CD4-positive, alpha-beta memory T cell (primary cell): ENCODE data around the gene NFATC4. TPM values are rescaled to one million over a fixed set of nuclear protein-coding genes. Genes with fewer than 3 reads are reported as not detected.

Source experiments
- CTCF ChIA-PET: fragments of 350-600 bp; sonication (Branson Sonifier 250); formaldehyde crosslinking; loops from one replicate; lab custom pipeline; 2021; ENCODE audit warnings: inconsistent platforms; ENCODE audit not compliant: partially characterized antibody; lab: Charles Lee
- POLR2A ChIA-PET: fragments of 350-600 bp; sonication (Branson Sonifier 250); formaldehyde crosslinking; loops from one replicate; lab custom pipeline; 2021; ENCODE audit not compliant: partially characterized antibody; lab: Charles Lee
- DNase-seq, 5 donors: peaks; one replicate each; pipeline versions ENCODE4 v3.0.0 to v3.0.0-alpha.2; 2020 to 2022; ENCODE audit warnings: mixed read lengths in 1 of 5
- H3K27ac ChIP-seq: one replicate; pipeline ENCODE4 v1.7.0; 2013; ENCODE audit warnings: low read depth, low read length
- H3K27me3 ChIP-seq: 2 replicates; pipeline ENCODE4 v1.7.0; 2013; ENCODE audit warnings: mild to moderate bottlenecking, low read length, moderate library complexity; ENCODE audit not compliant: insufficient read depth
- H3K36me3 ChIP-seq: 2 replicates; pipeline ENCODE4 v1.7.0; 2013; ENCODE audit warnings: mild to moderate bottlenecking, low read length, moderate library complexity; ENCODE audit not compliant: insufficient read depth
- H3K4me1 ChIP-seq: 2 replicates; pipeline ENCODE4 v1.7.0; 2013; ENCODE audit warnings: mild to moderate bottlenecking, low read length, moderate library complexity; ENCODE audit not compliant: insufficient read depth
- H3K4me3 ChIP-seq, 2 donors: one replicate each; pipeline ENCODE4 v1.7.0; 2013; ENCODE audit warnings: low read length in 2 of 2, mild to moderate bottlenecking in 1 of 2
- H3K9me3 ChIP-seq, 2 donors: one replicate each; pipeline ENCODE4 v1.7.0; 2013; ENCODE audit warnings: low read length in 2 of 2, control low read depth in 1 of 2; ENCODE audit not compliant: control insufficient read depth in 1 of 2
- H3K27ac Mint-ChIP-seq, 7 donors: one replicate each; pipeline ENCODE4 v1.8.0; 2020 to 2021; ENCODE audit warnings: mixed read lengths in 7 of 7, mild to moderate bottlenecking in 6 of 7, inconsistent platforms in 3 of 7, moderate library complexity in 3 of 7
- H3K27me3 Mint-ChIP-seq, 2 donors: one replicate each; pipeline ENCODE4 v1.8.0; 2020 to 2021; ENCODE audit warnings: mixed read lengths in 2 of 2
- H3K36me3 Mint-ChIP-seq, 2 donors: one replicate each; pipeline ENCODE4 v1.8.0; 2020 to 2021; ENCODE audit warnings: mixed read lengths in 2 of 2, inconsistent platforms in 1 of 2, mild to moderate bottlenecking in 1 of 2
- H3K4me1 Mint-ChIP-seq, 4 donors: one replicate each; pipeline ENCODE4 v1.8.0; 2020 to 2021; ENCODE audit warnings: mixed read lengths in 4 of 4, mild to moderate bottlenecking in 1 of 4
- H3K4me3 Mint-ChIP-seq, 8 donors: one replicate each; pipeline ENCODE4 v1.8.0; 2020 to 2021; ENCODE audit warnings: mixed read lengths in 8 of 8, mild to moderate bottlenecking in 7 of 8, moderate library complexity in 6 of 8, inconsistent platforms in 3 of 8
- H3K9me3 Mint-ChIP-seq, 8 donors: one replicate each; pipeline ENCODE4 v1.8.0; 2020 to 2021; ENCODE audit warnings: mixed read lengths in 8 of 8, mild to moderate bottlenecking in 5 of 8, inconsistent platforms in 3 of 8, moderate library complexity in 1 of 8
- intact Hi-C: fragments of 100-400 bp; cut with micrococcal nuclease; formaldehyde crosslinking; loops from one replicate; pipeline ENCODE4 v1.15.1; 2023
- polyA plus RNA-seq, 2 donors: library from polyadenylated mRNA; unstranded; fragments of 300-500 nt; fragmentation: Illumina TruSeq; gene quantifications; one replicate each; pipeline ENCODE4 v1.2.3, GENCODE V29; 2021
- total RNA-seq, 2 experiments: library from RNA; stranded (reverse); gene quantifications; one replicate each; pipeline ENCODE4 v1.2.3, GENCODE V29; 2021

NFATC4 gene
- total and polyA plus RNA-seq, 4 experiments from 2014 or later = not detected

DNA sequence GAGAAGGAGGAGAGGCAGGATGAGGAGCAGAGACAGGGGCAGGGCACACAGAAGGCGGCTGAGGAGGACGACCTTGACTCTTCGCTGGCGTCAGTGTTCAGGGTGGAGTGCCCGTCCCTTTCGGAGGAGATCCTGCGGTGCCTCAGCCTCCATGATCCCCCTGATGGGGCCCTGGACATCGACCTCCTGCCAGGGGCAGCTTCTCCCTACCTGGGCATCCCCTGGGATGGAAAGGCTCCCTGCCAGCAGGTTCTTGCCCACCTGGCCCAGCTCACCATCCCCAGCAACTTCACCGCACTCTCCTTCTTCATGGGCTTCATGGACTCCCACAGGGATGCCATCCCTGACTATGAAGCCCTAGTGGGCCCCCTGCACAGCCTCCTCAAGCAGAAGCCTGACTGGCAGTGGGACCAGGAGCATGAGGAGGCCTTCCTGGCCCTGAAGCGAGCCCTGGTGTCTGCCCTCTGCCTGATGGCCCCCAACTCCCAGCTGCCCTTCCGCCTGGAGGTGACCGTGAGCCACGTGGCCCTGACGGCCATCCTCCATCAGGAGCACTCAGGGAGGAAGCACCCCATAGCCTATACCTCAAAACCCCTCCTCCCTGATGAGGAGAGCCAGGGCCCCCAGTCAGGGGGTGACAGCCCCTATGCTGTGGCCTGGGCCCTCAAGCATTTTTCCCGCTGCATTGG lies 46.9 kb downstream of the NFATC4 start:
- Histone ChIP-seq H3K27ac (no peak overlapping the region), H3K9me3 (no peaks in the 10 kb centered on the region), H3K4me3 (no peak overlapping the region), H3K36me3 (no peaks in the 10 kb centered on the region), H3K27me3 (no peaks in the 10 kb centered on the region), H3K4me1 (no peaks in the 10 kb centered on the region)
- H3K27ac Mint-ChIP-seq = peak overlapping the region in 1 of 7 donors; percentile 77
- H3K9me3 Mint-ChIP-seq = no peaks in the 10 kb centered on the region
- no peaks in the 10 kb centered on the region for H3K36me3 Mint-ChIP-seq
- DNase-seq = no peak
- H3K27me3 Mint-ChIP-seq = no peaks in the 10 kb centered on the region
- POLR2A ChIA-PET = interaction anchor here (0.6 kb wide), 1 partner anchor 15 kb away, joined by 4 read pairs; the partner anchor contains the start of gene KHNYN
- no peak overlapping the region for H3K4me3 Mint-ChIP-seq
- CTCF ChIA-PET = interaction anchor here (2.4 to 3.2 kb wide), 3 partner anchors 16 to 172 kb away, joined by 10 to 19 read pairs (median 12); partner anchors contain the start of genes ADCY4, KHNYN and TINF2
- H3K4me1 Mint-ChIP-seq = no peaks in the 10 kb centered on the region
- intact Hi-C loops = no loop called here

- Histone ChIP-seq H3K36me3 (no peaks in the 10 kb centered on the region), H3K4me3 (no peak overlapping the region), H3K4me1 (no peaks in the 10 kb centered on the region), H3K27ac (no peak overlapping the region), H3K27me3 (no peaks in the 10 kb centered on the region), H3K9me3 (no peaks in the 10 kb centered on the region)
- H3K27ac Mint-ChIP-seq = peak overlapping the region in 1 of 7 donors; percentile 13
- no peak overlapping the region for H3K4me3 Mint-ChIP-seq
- no peaks in the 10 kb centered on the region for H3K9me3 Mint-ChIP-seq
- H3K4me1 Mint-ChIP-seq = no peaks in the 10 kb centered on the region
- DNase-seq = no peak
- ChIA-PET CTCF (interaction anchor here (3.2 kb wide), 1 partner anchor 173 kb away, joined by 10 read pairs; the partner anchor contains the start of gene TINF2), POLR2A (interaction anchor here (0.6 to 4.4 kb wide), 2 partner anchors 14 kb away, joined by 4 to 22 read pairs; partner anchors contain the start of genes CBLN3 and KHNYN)
- no peaks in the 10 kb centered on the region for H3K36me3 Mint-ChIP-seq
- no peaks in the 10 kb centered on the region for H3K27me3 Mint-ChIP-seq
- intact Hi-C loops = no loop called here
Observed at GRCh38 chr14:24415421-24416253, 47.7 kb downstream of the NFATC4 start.

GRCh38 chr14:24416254-24416931 lies 48.4 kb downstream of the NFATC4 start:
- Mint-ChIP-seq H3K27ac (no peak overlapping the region), H3K36me3 (no peaks in the 10 kb centered on the region)
- CTCF ChIA-PET = no interaction called here

DNA sequence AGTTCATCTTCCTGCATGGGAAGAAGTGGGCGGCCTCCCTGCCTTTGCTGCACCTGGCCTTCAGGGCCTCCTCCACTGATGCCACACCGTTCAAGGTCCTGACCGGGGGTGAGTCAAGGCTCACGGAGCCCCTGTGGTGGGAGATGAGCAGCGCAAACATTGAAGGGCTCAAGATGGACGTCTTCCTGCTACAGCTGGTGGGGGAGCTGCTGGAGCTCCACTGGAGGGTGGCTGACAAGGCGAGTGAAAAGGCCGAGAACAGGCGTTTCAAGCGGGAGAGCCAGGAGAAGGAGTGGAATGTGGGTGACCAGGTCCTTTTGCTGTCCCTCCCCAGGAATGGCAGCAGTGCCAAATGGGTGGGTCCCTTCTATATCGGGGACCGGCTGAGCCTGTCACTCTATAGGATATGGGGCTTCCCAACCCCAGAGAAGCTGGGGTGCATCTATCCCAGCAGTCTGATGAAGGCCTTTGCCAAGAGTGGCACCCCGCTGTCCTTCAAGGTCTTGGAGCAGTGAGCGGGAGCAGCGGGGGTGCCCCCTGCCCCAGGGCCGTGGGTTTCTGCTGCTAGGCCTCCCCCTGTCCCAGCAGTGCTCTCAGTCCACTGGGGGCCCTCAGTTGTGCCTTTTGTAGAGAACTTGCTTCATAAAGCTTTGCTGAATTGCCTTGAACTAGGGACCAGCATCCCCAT lies 49.1 kb downstream of the NFATC4 start:
- CTCF ChIA-PET = interaction anchor here (6.8 kb wide), 1 partner anchor 14 kb away, joined by 30 read pairs; no protein-coding TSS in a partner anchor
- intact Hi-C loops = no loop called here
- DNase-seq = peak in 1 of 5 donors; percentile 27

More at GRCh38 chr14:24416254-24416931, 48.4 kb downstream of the NFATC4 start:
- intact Hi-C loops = no loop called here
- H3K4me3 Mint-ChIP-seq = no peak overlapping the region
- Histone ChIP-seq H3K4me1 (no peaks in the 10 kb centered on the region), H3K36me3 (no peaks in the 10 kb centered on the region), H3K27me3 (no peaks in the 10 kb centered on the region), H3K4me3 (no peak overlapping the region), H3K9me3 (no peaks in the 10 kb centered on the region), H3K27ac (no peak overlapping the region)
- DNase-seq = peak in 1 of 5 donors; percentile 8
- no peaks in the 10 kb centered on the region for H3K4me1 Mint-ChIP-seq
- H3K9me3 Mint-ChIP-seq = no peaks in the 10 kb centered on the region
- POLR2A ChIA-PET = interaction anchor here (4.4 kb wide), 1 partner anchor 14 kb away, joined by 22 read pairs; the partner anchor contains the start of genes CBLN3 and KHNYN
- no peaks in the 10 kb centered on the region for H3K27me3 Mint-ChIP-seq

GRCh38 chr14:24417832-24418491 lies 50.0 kb downstream of the NFATC4 start:
- ChIA-PET POLR2A (interaction anchor here (4.4 kb wide), 1 partner anchor 12 kb away, joined by 22 read pairs; the partner anchor contains the start of genes CBLN3 and KHNYN), CTCF (interaction anchor here (6.8 kb wide), 1 partner anchor 14 kb away, joined by 30 read pairs; no protein-coding TSS in a partner anchor)
- no peaks in the 10 kb centered on the region for H3K9me3 Mint-ChIP-seq
- no peaks in the 10 kb centered on the region for H3K27me3 Mint-ChIP-seq
- H3K27ac Mint-ChIP-seq = peak overlapping the region in 1 of 7 donors; percentile 48
- no peak for DNase-seq
- H3K4me3 Mint-ChIP-seq = no peak overlapping the region
- Histone ChIP-seq H3K9me3 (no peaks in the 10 kb centered on the region), H3K27me3 (no peaks in the 10 kb centered on the region), H3K4me1 (peaks cover 11% of the 10 kb centered on the region), H3K36me3 (no peaks in the 10 kb centered on the region), H3K27ac (no peak overlapping the region), H3K4me3 (no peak overlapping the region)
- no peaks in the 10 kb centered on the region for H3K4me1 Mint-ChIP-seq
- H3K36me3 Mint-ChIP-seq = no peaks in the 10 kb centered on the region
- intact Hi-C loops = no loop called here

More for the DNA sequence above, 49.1 kb downstream of the NFATC4 start:
- H3K4me1 ChIP-seq = peaks cover 2% of the 10 kb centered on the region
- no peaks in the 10 kb centered on the region for H3K9me3 ChIP-seq
- H3K4me3 ChIP-seq = no peak overlapping the region
- Mint-ChIP-seq H3K27ac (no peak overlapping the region), H3K4me1 (no peaks in the 10 kb centered on the region), H3K9me3 (no peaks in the 10 kb centered on the region), H3K36me3 (no peaks in the 10 kb centered on the region), H3K27me3 (no peaks in the 10 kb centered on the region), H3K4me3 (no peak overlapping the region)
- H3K27me3 ChIP-seq = no peaks in the 10 kb centered on the region
- POLR2A ChIA-PET = interaction anchor here (4.4 kb wide), 1 partner anchor 13 kb away, joined by 22 read pairs; the partner anchor contains the start of genes CBLN3 and KHNYN
- H3K36me3 ChIP-seq = no peaks in the 10 kb centered on the region
- no peak overlapping the region for H3K27ac ChIP-seq

DNA sequence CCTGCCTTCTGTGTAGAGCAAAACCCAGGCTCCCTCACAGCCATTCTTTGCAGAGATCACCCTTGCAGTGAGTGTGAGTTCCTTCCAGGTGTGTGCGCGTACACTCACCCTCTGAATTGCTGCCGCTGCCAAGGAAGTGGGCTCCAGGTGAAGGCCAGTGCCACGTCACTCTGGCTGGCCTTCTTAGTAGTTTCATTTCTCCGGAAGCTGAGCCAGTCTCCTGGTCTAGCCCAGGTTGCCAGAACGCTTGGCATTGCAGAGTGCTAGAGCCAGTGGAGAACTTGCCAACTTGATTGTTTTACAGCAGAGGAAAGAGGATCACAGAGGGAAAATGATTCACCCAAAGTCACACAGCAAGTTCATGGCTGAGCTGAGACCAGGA lies 50.5 kb downstream of the NFATC4 start:
- H3K27me3 Mint-ChIP-seq = no peaks in the 10 kb centered on the region
- H3K27ac Mint-ChIP-seq = peak overlapping the region in 1 of 7 donors; percentile 48

More for the DNA sequence above, 50.5 kb downstream of the NFATC4 start:
- H3K4me3 Mint-ChIP-seq = no peak overlapping the region
- CTCF ChIA-PET = interaction anchor here (1.0 to 6.8 kb wide), 5 partner anchors 9 to 176 kb away, joined by 5 to 30 read pairs (median 6); partner anchors contain the start of gene TINF2
- POLR2A ChIA-PET = interaction anchor here (0.8 to 4.4 kb wide), 3 partner anchors 9 to 91 kb away, joined by 3 to 22 read pairs (median 3); partner anchors contain the start of genes CBLN3 and KHNYN
- no peaks in the 10 kb centered on the region for H3K9me3 Mint-ChIP-seq
- Histone ChIP-seq H3K27me3 (no peaks in the 10 kb centered on the region), H3K36me3 (no peaks in the 10 kb centered on the region), H3K4me1 (peaks cover 16% of the 10 kb centered on the region), H3K27ac (no peak overlapping the region), H3K4me3 (no peak overlapping the region), H3K9me3 (no peaks in the 10 kb centered on the region)
- intact Hi-C loops = no loop called here
- no peak for DNase-seq
- H3K4me1 Mint-ChIP-seq = no peaks in the 10 kb centered on the region
- H3K36me3 Mint-ChIP-seq = no peaks in the 10 kb centered on the region
